Islet precursor cell (in vitro differentiated cells): Measurements from ENCODE around the gene CCDC24.

Experiments used
- DNase-seq: peaks from one replicate; pipeline ENCODE4 v3.0.0-alpha.2; 2018

Gene CCDC24

DNA sequence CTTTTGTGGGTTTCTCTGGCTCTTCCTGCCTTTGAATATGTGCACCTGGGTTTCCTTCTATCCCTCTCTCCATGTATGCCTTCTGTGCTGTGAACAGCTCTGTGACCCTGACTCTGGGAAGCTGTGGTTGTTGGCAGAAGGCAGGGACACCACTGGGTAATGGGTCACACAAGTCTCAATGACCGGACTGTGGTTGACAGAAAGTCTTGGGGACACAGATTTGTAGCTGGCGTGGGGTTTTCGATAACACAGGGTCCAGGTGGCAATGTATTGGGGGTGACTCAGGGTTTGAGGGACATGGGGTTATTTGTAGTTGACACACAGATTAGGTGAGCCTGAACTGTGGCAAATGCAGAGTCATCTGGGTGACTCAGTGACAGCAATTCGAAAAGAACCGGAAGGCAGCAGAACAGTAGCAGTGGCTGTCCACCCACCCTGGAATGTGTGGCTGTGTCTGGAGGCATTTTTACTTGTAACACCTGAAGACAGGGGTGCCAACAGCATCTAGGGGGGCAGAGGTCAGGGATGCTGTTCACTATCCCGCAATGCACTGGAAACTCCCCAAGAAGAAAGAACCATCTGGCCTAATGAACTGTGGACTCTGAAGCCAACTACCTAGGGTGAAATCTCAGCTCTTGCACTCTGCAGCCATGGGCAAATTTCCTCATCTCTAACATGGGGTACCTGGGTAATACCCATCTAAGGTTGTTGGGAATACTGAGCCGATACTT is 52.8 kb downstream of the CCDC24 start:
- DNase-seq = no peak

DNA sequence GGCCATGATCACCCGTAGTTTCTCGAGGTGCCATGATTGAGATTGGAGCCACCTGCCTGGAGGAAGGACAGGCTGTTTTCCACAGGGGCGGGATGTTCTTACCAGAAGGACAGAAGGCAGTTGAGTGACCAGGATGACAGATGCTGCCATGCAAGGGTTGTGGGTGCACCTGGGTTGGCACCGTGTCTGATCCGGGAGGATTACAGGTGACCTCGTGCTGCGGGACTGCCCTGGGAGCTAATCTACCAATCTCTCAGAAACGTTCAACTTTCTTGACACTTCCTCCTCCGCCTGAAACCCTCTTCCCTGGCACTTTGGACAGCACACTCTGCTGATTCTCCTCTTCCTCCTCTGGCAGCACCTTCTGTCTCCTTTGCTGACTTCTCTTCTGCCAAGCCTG is 53.7 kb downstream of the CCDC24 start:
- no peak for DNase-seq
